Chondrocyte (in vitro differentiated cells): ENCODE results near the gene ATG10. TPM values are rescaled to one million over a fixed set of nuclear protein-coding genes. Genes with fewer than 3 reads are reported as not detected.

Experiments used
- DNase-seq: peaks from one replicate; pipeline ENCODE4 v3.0.0; 2021; ENCODE audit warnings: mixed read lengths, low spot score
- H3K27ac Mint-ChIP-seq: one replicate; pipeline ENCODE4 v1.8.0; 2021; ENCODE audit warnings: mild to moderate bottlenecking, moderate library complexity, mixed read lengths; ENCODE audit not compliant: unreplicated experiment
- H3K27me3 Mint-ChIP-seq: 2 replicates; pipeline ENCODE4 v1.8.0; 2021; ENCODE audit warnings: low read depth, mixed read lengths
- H3K36me3 Mint-ChIP-seq: 2 replicates; pipeline ENCODE4 v1.8.0; 2021; ENCODE audit warnings: low read depth, mixed read lengths
- H3K4me1 Mint-ChIP-seq: 2 replicates; pipeline ENCODE4 v1.8.0; 2021; ENCODE audit warnings: low read depth, mild to moderate bottlenecking, mixed read lengths
- H3K4me3 Mint-ChIP-seq: one replicate; pipeline ENCODE4 v1.8.0; 2021; ENCODE audit warnings: mild to moderate bottlenecking, moderate library complexity, mixed read lengths; ENCODE audit not compliant: unreplicated experiment
- H3K9me3 Mint-ChIP-seq: 2 replicates; pipeline ENCODE4 v1.8.0; 2021; ENCODE audit warnings: low read depth, mixed read lengths
- total RNA-seq: library from RNA; stranded (reverse); gene quantifications from 3 replicates; pipeline ENCODE4 v1.2.1, GENCODE V29; 2021
- TF ChIP-seq, protein P1 (sequence below): fragments of 200-600 bp; sonication (generic); IDR thresholded peaks from 2 replicates; pipeline ENCODE4 v1.5.0; 2021; ENCODE audit warnings: antibody characterized with exemption, mild to moderate bottlenecking, moderate library complexity

ATG10 gene
- total RNA-seq, 1 donor from 2014 or later, result 6.4 TPM

DNA sequence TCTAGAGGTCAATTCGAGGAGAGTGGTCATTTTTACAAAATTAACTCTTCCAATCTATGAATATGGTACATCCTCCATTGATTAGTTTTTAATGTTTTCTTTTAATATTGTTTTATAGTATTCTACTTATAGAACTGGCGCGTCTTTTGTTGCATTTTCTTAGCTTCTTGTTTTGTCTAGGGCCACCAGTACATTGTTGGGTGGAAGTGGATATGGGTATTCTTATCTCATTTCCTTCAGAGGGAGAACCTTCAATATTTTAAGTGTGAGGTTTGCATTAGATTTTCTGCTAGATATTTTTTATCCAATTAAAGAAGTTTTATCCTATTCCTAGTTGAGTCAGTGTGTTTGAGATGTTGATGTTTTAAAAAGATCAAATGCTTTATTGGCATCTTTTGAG is 236.5 kb downstream of the ATG10 start:
- H3K27ac Mint-ChIP-seq, result no peak overlapping the region
- no peaks in the 10 kb centered on the region for H3K27me3 Mint-ChIP-seq
- H3K4me1 Mint-ChIP-seq, result no peaks in the 10 kb centered on the region
- no peak for DNase-seq
- H3K36me3 Mint-ChIP-seq, result no peaks in the 10 kb centered on the region
- TF ChIP-seq, protein P1, sequence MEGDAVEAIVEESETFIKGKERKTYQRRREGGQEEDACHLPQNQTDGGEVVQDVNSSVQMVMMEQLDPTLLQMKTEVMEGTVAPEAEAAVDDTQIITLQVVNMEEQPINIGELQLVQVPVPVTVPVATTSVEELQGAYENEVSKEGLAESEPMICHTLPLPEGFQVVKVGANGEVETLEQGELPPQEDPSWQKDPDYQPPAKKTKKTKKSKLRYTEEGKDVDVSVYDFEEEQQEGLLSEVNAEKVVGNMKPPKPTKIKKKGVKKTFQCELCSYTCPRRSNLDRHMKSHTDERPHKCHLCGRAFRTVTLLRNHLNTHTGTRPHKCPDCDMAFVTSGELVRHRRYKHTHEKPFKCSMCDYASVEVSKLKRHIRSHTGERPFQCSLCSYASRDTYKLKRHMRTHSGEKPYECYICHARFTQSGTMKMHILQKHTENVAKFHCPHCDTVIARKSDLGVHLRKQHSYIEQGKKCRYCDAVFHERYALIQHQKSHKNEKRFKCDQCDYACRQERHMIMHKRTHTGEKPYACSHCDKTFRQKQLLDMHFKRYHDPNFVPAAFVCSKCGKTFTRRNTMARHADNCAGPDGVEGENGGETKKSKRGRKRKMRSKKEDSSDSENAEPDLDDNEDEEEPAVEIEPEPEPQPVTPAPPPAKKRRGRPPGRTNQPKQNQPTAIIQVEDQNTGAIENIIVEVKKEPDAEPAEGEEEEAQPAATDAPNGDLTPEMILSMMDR, result no peak
- no peak overlapping the region for H3K4me3 Mint-ChIP-seq
- H3K9me3 Mint-ChIP-seq, result no peaks in the 10 kb centered on the region

DNA sequence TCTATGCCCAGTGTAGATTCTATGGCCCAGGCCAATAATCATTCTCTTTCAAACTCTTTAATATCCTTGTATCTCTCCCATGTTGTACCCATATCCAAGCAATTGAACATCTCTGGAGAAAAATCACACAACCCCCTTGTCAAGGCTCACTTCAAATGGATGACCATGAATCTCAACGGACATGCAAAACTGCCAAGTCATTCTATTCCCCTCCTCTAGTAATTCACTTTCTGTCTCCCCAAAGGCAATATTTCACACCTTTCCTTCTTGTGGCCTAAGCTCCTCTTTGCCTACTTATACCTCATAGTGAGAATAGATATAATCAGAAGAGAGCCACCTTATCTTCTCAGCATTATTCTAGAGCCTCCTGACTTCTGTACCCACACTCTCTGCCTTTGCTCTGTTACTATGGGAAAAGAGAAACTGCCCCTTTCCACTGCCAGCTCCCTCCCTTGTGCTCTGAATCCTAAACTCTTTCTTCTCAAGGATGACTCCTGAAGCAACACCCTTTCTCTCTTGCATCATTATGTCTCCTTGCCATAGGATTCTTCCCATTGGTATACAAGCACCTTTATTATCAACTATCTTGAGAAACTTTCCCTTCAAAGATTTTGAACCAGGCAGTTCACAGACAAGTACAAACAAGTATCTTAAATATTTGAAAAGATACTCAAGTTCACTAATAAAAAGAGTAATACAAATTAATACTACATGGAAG is 240.2 kb downstream of the ATG10 start:
- TF ChIP-seq, protein P1, result no peak
- H3K27me3 Mint-ChIP-seq, result no peaks in the 10 kb centered on the region
- DNase-seq, result no peak
- no peak overlapping the region for H3K27ac Mint-ChIP-seq
- H3K4me3 Mint-ChIP-seq, result no peak overlapping the region
- H3K4me1 Mint-ChIP-seq, result peaks cover 6% of the 10 kb centered on the region
- H3K36me3 Mint-ChIP-seq, result no peaks in the 10 kb centered on the region
- H3K9me3 Mint-ChIP-seq, result no peaks in the 10 kb centered on the region

DNA sequence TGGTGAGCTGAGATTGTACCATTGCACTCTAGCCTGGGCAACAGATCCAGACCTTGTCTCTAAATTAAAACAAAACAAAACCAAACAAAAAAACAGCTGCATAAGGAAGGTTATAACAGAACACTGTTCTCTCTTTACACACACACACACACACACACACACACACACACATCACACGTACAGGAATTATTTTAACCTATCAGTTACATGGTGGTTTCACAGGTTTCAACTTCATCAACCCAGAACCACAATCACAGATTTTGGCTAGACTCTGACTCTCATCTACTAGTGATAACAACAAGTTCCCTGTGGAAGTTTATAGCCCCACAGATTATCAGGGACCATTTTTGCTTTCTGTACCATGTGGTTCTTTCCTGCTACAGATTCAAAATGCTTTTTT is 246.1 kb downstream of the ATG10 start:
- TF ChIP-seq, protein P1, result no peak

DNA sequence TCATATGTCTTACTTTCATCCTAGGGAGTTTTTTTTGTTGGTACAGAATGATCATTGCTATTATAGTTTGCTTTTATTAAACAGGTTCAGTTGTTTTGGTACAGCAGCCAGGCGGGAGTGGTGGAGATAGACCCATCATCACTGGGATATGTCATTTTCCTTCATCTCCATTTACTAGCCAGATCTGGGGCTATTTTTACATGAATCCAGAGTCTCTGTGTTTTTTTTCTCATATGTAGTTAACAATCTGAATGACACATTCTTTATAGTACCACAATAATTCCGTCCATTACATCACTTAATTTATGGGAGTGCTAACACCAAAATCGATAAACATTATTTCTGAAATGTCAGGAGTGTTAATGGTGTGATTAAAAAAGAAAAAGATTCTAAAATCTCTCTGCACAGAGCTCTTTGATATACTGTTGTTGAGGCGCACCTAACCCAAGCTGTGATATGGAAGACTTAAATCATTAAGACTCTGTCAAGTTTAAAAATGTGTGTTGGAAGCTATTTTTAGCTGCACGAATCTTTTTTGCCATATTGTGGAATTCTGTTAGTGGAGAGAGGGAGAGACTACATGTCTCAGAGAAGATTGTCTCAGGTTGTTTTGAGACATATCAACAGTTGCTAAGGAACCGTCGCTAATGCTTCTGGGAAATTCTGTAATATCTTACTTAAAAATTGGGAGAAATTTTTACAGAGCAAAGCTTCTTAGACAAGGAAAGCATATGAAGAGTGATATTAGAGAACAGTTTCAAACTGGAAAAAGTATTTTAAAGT is 246.7 kb downstream of the ATG10 start:
- Mint-ChIP-seq H3K27me3 (no peaks in the 10 kb centered on the region), H3K4me3 (no peak overlapping the region), H3K4me1 (peaks cover 19% of the 10 kb centered on the region), H3K36me3 (no peaks in the 10 kb centered on the region), H3K9me3 (no peaks in the 10 kb centered on the region), H3K27ac (peak overlapping the region; percentile 47)
- TF ChIP-seq, protein P1, result no peak
- DNase-seq, result no peak

More for the DNA sequence above, 246.1 kb downstream of the ATG10 start:
- no peaks in the 10 kb centered on the region for H3K36me3 Mint-ChIP-seq
- peaks cover 19% of the 10 kb centered on the region for H3K4me1 Mint-ChIP-seq
- no peak overlapping the region for H3K27ac Mint-ChIP-seq
- H3K4me3 Mint-ChIP-seq, result no peak overlapping the region
- DNase-seq, result no peak
- H3K27me3 Mint-ChIP-seq, result no peaks in the 10 kb centered on the region
- no peaks in the 10 kb centered on the region for H3K9me3 Mint-ChIP-seq

- Mint-ChIP-seq H3K36me3 (no peaks in the 10 kb centered on the region), H3K4me1 (peaks cover 21% of the 10 kb centered on the region), H3K4me3 (no peak overlapping the region), H3K9me3 (no peaks in the 10 kb centered on the region), H3K27ac (no peak overlapping the region), H3K27me3 (no peaks in the 10 kb centered on the region)
- TF ChIP-seq, protein P1, result no peak
- no peak for DNase-seq
Measured at GRCh38 chr5:82221020-82221419, 249.2 kb downstream of the ATG10 start.
